Occipital lobe (tissue), 2 donors: Measurements from ENCODE around the gene TC2N. TPM values are rescaled to one million over a fixed set of nuclear protein-coding genes. Genes with fewer than 3 reads are reported as not detected.
"Not testable (repeated sequence)": the region's sequence is repeated elsewhere in the genome, so short reads cannot be mapped to it uniquely, and the experiment has no call there.

Experiments used
- DNase-seq: peaks from one replicate; lab custom pipeline; 2025; lab: John Stamatoyannopoulos, UW
- total RNA-seq: library from RNA; depleted of rRNA; stranded (reverse); fragments of >200 nt; gene quantifications from one replicate; pipeline ENCODE4 v1.2.3, GENCODE V29; 2014

The TC2N gene
- total RNA-seq, 1 donor from 2014 or later = 22.8 TPM

DNA sequence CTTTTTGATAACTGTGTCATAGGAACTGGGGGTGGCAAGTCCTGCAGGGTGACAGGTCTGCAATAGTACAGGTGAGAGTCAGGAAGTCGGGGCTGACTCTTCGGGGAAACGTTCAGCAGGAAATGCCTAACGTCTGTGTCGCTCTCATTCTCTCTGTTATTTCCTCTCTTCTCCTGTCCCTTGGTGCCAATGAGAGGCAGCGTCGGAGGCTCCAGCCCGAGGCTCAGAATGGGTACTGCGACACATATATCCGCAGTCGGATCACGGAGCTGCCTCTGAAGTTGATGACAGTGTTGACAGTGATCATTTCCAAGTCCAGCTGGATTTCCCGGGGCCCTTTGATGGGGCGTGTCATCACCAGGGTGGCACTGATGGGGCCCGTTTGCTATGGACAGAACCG lies 2.7 kb upstream of the TC2N start:
- no peak for DNase-seq

- no peak for DNase-seq
Observed at GRCh38 chr14:91869556-91869955, 2.2 kb upstream of the TC2N start.

- DNase-seq = no peak
Observed at GRCh38 chr14:91866511-91867295, 633 bp downstream of the TC2N start.

DNA sequence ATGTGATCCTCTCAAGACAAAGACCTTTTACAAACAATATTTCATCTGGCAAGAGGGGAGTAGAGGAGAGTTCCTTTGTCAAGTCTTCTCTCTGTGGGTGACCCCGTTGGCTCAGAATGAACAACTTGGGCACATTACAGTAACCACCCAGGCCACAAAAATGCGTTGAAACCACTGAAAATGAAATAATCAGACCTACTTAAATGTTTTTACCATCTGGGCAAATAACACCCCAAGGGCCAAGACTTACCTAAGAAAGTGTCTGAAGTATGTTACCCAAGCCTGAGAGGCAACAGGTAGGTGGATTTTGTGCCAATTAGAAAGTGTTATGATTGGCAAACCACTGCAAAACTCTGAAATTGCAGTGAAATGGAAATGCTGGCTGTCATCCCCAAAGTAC lies 1.3 kb downstream of the TC2N start:
- DNase-seq = no peak

DNA sequence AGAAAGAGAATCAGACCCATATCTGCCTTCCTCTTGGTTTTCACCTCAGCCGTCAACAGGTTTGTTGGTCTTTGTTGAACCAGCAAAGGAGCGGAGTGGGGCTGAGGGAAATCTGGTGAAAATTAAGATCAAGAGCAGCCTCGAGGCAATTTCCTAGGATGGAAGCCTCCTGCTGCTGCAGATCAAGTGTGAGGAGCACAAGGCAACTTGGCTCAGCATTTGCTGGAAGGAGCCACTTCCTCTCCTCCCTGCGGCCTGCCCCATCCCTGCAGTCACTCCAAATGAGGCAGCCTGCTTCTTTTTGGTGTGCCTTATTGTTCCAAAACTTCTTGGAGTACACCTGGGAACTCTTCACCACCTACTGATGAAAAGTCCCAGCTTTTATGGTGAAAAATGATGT lies 4.9 kb downstream of the TC2N start:
- no peak for DNase-seq

DNA sequence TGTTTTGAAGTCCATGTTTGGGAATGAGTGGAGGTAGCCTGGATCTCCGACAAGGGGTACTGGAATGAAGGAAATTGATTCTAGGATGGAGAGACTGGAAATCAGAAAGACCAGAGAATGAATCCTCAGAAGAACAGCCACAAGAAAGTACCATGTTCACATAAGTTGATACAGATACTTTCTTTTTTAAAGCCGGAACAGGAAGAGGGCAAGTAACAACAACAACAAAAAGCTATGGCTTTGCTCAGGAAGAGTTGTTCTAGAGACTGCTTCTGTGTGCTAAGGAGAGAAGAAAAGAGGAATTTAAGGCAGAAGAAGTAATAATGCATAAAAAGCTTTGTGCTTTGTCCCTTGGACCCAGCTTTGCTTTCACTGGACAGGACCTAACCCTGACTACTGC lies 6.2 kb downstream of the TC2N start:
- no peak for DNase-seq

- no peak for DNase-seq
Observed at GRCh38 chr14:91860238-91860637, 7.1 kb downstream of the TC2N start.

GRCh38 chr14:91858536-91859275 lies 8.6 kb downstream of the TC2N start:
- no peak for DNase-seq

- DNase-seq = no peak
Observed at GRCh38 chr14:91857614-91858013, 9.7 kb downstream of the TC2N start.

- DNase-seq = no peak
Observed at GRCh38 chr14:91854327-91854934, 12.9 kb downstream of the TC2N start.

DNA sequence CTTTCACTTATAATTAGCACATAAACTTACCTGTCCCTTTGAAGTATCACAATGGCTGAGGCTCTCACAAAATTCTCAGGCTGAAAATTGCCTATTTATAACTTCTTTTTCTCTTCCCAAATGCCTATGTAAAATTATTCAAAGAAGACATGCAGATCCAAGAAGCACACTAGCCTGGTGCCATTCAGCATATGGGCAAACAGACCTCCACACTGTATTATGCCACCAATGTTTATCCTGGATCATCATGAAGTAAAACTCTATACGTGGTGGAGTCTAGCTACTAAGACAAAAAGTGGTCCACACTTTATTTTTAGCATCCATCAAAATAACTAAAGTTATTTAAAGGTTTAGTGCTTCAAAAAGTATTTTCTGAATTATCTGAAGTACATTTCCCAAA lies 15.8 kb downstream of the TC2N start:
- no peak for DNase-seq

- no peak for DNase-seq
Observed at GRCh38 chr14:91848504-91849001, 18.8 kb downstream of the TC2N start.

- DNase-seq = no peak
Observed at GRCh38 chr14:91847693-91848092, 19.6 kb downstream of the TC2N start.

- DNase-seq = no peak
Observed at GRCh38 chr14:91845652-91846051, 21.7 kb downstream of the TC2N start.

GRCh38 chr14:91845056-91845455 lies 22.3 kb downstream of the TC2N start:
- not testable (repeated sequence) for DNase-seq

DNA sequence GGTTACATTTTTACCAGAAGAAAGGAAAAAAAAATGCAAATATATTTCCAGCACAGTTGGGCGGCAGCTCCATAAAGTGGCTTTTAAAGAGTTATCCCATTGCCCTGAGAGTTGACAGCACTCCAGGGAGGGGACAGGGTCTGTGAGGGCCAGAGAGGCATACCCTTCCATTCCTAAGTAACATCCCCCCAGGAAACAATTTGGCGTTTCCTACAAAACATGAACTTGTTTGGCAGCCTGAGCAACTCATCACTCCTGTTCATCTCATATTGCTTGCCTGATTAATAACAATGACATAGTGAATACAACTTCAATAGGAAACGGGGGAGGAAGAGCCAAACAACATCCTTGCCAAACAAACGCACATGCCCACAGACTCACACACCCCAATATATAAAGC lies 23.3 kb downstream of the TC2N start:
- no peak for DNase-seq

- DNase-seq = no peak
Observed at GRCh38 chr14:91843437-91843836, 23.9 kb downstream of the TC2N start.

DNA sequence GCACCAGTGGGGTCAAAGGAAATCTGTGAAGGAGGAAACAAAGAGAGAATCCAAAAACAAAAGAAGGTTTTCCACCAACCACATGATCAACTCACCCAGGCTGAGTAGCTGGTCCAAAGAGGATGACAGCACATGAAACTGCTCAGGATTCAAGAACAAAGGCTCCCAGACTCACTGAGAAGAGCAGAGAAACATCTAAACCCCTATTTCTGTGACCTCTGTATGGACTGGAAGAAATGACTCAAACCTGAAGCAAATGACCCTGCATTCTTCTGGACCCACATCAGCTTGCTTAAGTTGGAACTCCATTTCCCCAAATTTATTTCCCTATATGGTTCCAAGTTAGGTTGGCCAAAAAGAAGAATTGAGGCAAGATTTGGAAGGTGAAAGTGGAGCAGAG lies 26.3 kb downstream of the TC2N start:
- no peak for DNase-seq

DNA sequence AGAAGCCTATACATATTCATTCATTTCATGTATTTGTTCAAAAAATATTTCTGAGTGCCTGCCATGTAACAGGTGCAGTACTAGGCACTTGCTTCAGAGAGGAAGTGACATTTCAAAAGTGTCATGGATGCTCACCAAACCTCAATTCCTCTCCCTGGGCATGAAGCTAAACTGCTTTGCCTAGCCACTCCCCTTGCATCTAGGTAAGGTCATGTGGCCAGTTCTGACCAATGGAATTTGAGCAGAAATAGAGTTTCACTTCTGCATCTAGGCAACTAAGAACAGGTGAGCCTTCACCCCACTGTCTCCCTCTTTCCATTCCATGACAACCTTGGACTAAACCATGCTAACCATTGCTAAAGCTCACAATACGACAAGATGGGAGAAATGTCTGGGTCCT lies 27.6 kb downstream of the TC2N start:
- DNase-seq = no peak

GRCh38 chr14:91837076-91837475 lies 30.3 kb downstream of the TC2N start:
- DNase-seq = no peak

DNA sequence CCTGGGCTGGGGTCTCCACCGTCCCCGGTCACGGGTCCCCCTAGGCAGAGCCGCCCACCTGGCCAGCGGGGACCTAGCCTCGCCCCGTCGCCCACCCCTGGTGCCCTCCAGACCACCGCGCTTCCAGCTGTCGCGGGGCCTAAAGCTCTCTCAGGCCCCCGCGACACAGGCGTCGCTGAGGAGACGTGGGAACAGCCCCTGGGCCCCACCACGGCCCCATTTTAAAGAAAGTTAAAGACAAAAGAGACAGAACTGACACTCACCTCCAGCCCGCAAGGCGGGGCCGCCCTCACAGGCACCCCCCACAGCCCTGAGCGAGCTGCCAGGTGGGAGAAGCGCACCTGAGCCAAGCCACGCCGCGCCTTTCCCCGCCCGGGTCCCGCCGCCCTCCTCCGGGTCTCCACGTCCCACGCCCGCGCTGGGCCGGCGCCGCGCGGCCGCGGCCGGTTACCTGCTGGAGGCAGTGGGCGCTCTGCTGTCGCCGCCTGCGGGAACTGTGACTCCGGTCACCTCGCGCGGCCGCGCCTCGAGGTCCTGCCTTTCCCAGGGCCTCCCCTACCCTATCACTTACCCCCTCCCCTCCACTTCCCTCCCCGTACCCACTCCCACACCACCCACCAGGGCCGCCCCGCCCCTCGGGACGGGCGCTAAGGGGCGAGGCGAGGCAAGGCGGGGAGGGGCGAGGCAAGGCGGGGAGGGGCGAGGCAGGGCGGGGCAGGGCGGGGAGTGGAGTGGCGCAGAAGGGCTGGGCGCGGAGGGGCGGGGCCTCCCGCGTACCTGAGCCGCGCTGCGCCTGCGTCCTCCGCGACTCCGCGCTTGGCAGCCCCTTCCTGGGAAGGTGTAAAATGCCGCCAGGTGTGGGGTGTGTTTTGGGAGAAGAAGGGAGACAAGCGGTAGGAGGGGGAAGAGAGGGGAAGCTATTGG lies 31.2 kb downstream of the TC2N start:
- no peak for DNase-seq
